Measurements from ENCODE around the gene DECR2. TPM values are rescaled to one million over a fixed set of nuclear protein-coding genes. Genes with fewer than 3 reads are reported as not detected.
A peak's percentile ranks its signal among the peaks of the same experiment; 100 is the strongest.

Gene DECR2
- total and polyA plus RNA-seq, 2 of the 13 experiments (the other 11 are each of a cell fraction or from before 2014, with no cell fraction given) = 36.3 to 44.6 TPM

- peak; percentile 78 for TF ChIP-seq TCF7 (IDR thresholded peaks at IDR 0.05; ENCODE audit: low read depth)
- TF ChIP-seq ZSCAN25 (CRISPR knock-in tag; IDR thresholded peaks at IDR 0.05) = 0 out of 2 replicates have a peak, but pooled peaks have one; percentile 31
- TF ChIP-seq ZBTB7A (CRISPR knock-in tag; IDR thresholded peaks at IDR 0.05) = no peak
- no peak for TF ChIP-seq ZNF781 (CRISPR knock-in tag; IDR thresholded peaks at IDR 0.05; ENCODE audit: borderline replicate concordance, not compliant biosample characterization)
- no peak for TF ChIP-seq CAMTA2 (CRISPR knock-in tag; IDR thresholded peaks at IDR 0.05; ENCODE audit: borderline replicate concordance)
- TF ChIP-seq SRF (IDR thresholded peaks at IDR 0.05; ENCODE audit: low read depth, low read length) = no peak
- 0 out of 2 replicates have a peak, but pooled peaks have one; percentile 32 for TF ChIP-seq RNF219 (CRISPR knock-in tag; IDR thresholded peaks at IDR 0.05)
- TF ChIP-seq MXD1 (CRISPR knock-in tag; IDR thresholded peaks at IDR 0.05) = no peak
- no peak; the same call in 1 of the 2 replicates for TF ChIP-seq ZNF142 (CRISPR knock-in tag; IDR thresholded peaks at IDR 0.05)
- 0 out of 2 replicates have a peak, but pooled peaks have one; percentile 35 for TF ChIP-seq CSRNP1 (CRISPR knock-in tag; IDR thresholded peaks at IDR 0.05)
Observed at GRCh38 chr16:405548-406506, 4.1 kb downstream of the DECR2 start (continued).

Measured in HepG2 (cell line).